Stimulated activated CD8-positive, alpha-beta memory T cell treated with anti-CD3 and anti-CD28 coated beads, Interleukin-12 subunit alpha, Interleukin-12 subunit beta, amount 100 ng/mL, for 1 hour (primary cell): ENCODE results near the gene HNRNPL.
"Not testable (repeated sequence)": the region's sequence is repeated elsewhere in the genome, so short reads cannot be mapped to it uniquely, and the experiment has no call there.

Experiments
- DNase-seq: peaks from one replicate; pipeline ENCODE4 v3.0.0-alpha.2; 2020; ENCODE audit warnings: low read depth

HNRNPL gene

DNA sequence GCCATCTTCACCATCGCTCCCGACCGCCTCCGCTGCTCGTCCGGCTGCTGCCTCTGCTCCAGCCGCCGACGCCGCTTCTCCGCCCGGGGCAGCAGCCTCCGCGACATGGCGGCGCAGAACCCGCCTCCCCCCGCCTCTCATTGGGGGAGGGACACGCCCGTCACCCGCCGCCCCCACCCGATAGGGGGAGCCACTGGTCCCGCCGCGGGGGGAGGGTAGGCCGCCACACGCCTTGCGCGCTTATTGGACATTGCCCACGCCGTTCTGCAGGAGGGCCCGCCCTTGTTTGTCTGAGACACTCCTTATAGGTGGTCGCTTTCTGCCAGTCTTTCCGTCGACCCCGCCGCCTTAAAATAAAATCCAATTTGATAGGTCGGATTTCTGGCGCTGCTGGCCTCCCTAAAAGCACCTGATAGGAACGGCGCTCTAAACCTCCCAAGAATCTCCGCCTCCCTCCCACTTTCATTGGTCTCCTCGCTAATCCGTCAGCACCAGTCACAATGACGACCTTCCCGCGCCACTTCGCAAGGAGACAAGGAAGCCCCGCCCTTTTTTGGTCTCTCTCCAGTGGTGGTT is at the start of gene HNRNPL:
HNRNPL (minus strand) TSS at position 127 of the 576 bp plus-strand sequence; CDS start at position 107, 20 bp downstream.
- DNase-seq: peak; percentile 98

DNA sequence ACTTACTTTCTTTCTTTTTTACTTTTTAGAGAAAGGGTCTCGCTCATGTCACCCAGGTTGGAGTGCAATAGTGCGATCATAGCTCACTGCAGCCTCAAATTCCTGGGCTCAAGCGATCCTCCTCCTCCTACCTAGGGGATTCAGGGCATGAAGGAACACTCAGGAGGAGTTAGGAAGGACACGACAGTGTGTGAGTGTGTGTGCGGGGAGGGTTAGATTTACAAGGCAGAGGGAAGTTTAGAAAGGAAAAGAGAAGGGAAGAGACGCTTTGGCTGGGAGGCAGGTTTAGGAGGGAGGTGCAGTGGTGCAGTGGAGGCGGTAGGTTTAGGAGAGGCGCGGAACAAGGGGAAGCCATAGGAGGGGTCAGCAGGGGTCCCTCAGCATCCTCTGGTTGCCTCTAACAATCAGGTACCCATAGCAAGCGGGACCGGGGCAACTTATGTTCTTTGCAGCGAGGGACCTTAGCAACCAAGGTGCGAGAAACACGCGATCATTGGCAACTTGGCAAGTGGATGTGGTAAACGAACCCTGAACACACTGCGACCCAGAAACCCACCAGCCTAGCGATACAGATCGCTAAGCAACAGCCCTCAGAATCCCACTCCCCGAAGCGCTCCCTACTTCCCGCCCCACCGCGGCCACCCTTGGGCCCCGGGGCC is 49.1 kb upstream of the HNRNPL start:
- DNase-seq: peak; percentile 10

GRCh38 chr19:38894968-38895367 is 45.2 kb upstream of the HNRNPL start:
- DNase-seq: no peak

DNA sequence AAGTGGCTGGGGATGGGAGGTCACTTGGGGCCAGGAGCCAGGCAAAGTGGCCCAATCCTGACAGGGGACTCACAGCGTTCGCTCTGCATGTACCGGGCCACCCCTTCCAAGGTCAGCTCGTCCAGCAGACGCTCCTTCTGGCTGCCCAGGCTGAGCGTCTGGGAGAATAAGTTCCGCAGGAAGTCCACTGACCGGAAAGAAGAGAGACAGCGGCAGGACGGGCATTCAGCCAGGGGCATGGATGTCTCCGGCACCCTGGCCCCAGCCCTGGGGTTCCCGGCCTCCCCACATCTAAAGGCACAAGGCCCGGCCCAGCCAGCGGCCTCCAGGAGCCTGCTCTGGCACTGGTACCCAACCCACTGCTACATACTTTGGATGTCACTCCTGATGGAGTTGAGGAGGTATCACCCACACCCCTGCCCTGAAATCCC is 43.6 kb upstream of the HNRNPL start:
- DNase-seq: no peak

DNA sequence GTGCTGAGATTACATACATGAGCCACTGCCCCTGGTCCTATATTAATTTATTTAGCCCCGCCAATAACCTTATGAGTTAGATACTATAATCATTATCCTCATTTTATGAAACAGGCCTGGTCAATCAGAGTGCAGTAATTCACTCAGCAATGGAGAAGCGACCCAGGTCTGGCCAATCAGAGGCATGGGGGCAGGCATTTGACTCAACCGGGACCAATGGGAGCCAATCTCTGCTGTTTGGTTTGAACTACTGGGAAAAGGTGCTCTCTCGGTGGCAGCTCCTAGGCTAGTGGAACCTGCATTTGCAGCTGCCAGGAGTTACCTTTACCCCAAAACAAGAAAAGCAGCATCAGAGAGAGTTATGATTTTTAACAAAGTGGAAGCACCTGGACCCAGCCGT is 43.1 kb upstream of the HNRNPL start:
- DNase-seq: no peak

- DNase-seq: no peak
Measured at GRCh38 chr19:38891771-38892170, 42.0 kb upstream of the HNRNPL start.

DNA sequence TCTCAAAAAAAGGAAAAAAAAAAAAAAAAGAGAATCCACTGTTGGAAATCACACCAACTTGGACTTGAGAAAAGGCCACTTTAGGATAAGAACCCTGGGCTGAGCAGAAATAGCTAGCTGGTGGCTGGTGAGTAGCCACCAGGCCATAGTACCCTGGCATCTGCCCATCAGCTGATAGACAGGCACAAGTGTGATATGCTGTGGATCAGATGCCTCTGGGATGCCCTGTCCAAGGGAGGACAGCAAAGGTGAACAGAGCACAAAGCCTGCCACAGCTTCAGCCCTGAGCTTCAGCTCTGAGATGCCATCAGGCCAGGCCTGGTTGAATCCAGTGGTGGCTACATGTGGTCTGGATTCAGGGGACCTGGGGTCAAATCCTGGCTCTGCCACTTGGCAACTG is 40.9 kb upstream of the HNRNPL start:
- no peak for DNase-seq

DNA sequence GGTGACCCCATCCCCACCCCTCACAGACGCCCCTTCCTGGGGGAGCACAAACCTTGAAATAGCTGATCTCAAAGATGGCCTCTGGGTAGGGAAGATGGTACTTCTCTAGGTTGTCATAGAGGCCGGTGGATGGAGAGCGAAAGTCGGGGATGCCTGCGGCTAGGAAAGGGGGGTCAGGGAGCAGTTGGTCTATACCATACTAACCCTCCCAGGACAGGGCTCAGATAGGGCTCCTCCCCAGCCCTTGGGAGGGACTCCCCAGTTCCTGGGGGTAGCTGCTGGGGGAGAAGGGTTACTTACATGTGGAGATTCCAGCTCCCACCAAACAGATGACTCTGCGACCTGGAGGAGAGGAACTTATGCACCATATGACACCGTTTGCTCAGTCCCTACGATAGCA is 40.0 kb upstream of the HNRNPL start:
- no peak for DNase-seq

- no peak for DNase-seq
Measured at GRCh38 chr19:38888876-38889275, 39.1 kb upstream of the HNRNPL start.

GRCh38 chr19:38884691-38885090 is 34.9 kb upstream of the HNRNPL start:
- not testable (repeated sequence) for DNase-seq

GRCh38 chr19:38883286-38883685 is 33.5 kb upstream of the HNRNPL start:
- no peak for DNase-seq

- no peak for DNase-seq
Measured at GRCh38 chr19:38880882-38881609, 31.3 kb upstream of the HNRNPL start.

GRCh38 chr19:38880076-38880881 is 30.5 kb upstream of the HNRNPL start:
- no peak for DNase-seq

DNA sequence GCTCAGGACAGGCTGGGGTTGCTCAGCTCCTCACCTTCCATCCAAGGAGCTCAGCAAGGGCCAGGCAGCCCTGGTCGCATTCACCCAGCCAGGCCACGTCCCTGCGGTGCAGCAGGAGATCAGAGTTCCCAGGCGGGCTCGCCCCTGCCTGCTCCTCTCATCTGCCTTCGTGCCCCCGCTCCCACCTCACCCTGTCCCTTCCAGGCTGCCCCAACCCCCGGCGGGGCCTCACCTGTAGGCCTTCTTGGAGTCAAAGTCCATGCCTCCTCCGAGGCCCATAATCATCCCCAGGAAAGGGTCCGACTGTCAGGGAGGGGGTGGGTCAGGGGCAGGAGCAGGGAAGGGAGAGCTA is 29.6 kb upstream of the HNRNPL start:
- no peak for DNase-seq

DNA sequence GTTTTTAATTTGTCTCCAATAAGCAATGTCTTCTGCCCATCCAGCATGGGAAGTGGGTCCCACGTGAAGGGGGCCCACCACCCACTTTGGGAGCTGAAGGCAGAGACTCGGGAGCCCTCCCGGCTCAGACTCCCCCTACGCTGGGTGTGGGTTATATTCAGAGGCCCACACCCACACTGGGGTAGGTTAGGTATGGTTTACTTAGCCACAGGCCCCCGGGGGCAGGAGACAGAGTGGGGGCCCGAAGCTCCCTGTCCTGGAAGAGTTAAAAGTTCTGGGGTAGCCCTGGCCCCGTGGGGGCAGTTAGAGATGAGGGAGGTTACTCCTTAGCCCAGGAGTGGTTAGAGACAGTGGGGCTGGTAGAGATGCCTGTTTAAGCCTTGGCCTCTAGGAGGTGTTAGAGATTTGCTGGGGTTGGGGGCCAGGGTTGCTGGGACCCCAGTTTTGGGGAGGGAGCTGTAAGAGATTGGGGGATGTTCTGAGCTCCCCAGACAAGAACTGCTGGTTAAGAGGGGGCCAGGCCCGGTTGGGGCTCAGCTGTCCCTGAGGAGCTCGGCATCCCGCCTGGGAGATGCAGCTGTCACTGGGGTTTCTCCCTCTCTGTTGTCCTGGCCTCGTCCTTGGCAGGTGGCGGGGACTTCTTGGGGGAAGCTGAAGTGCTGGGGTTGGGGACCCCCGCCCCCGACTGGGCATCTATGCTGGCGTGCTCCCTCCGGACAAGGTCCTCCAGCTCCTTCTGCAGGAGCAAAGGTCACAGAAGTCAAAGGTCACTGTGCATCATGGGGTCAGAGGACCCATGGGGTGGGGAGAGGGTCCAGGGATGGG is 29.0 kb upstream of the HNRNPL start:
- no peak for DNase-seq

- peak; percentile 49 for DNase-seq
Measured at GRCh38 chr19:38877781-38878574, 28.2 kb upstream of the HNRNPL start, which contains the start of gene RINL. Gene RINL (minus strand): TSS chr19:38878275. CDS start chr19:38876742, 1,533 bp downstream.

GRCh38 chr19:38875656-38876395 is 26.0 kb upstream of the HNRNPL start:
- no peak for DNase-seq

DNA sequence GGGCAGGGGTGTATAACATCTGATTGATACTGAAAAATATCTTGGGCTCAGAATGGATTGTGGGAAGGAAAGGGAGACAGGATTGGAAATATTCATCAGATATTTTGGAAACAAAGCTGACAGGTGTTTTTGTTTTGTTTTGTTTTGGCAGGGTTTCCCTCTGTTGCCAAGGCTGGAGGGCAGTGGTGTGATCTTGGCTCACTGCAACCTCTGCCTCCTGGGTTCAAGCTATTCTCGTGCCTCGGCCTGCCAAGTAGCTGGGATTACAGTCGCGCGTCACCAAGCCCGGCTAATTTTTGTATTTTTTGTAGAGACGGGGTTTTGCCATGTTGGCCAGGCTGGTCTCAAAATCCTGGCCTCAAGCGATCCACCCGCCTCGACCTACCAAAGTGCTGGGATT is 23.6 kb upstream of the HNRNPL start:
- DNase-seq: not testable (repeated sequence)

GRCh38 chr19:38870612-38871011 is 20.8 kb upstream of the HNRNPL start:
- no peak for DNase-seq
